Astrocyte of the cerebellum (primary cell): ENCODE data around the gene SAG.

ENCODE experiments used
- DNase-seq: peaks from one replicate; pipeline ENCODE4 v3.0.0-alpha.2; 2011; ENCODE audit warnings: low read depth
- H3K4me3 ChIP-seq: 2 replicates; pipeline ENCODE4 v1.5.1; 2011; ENCODE audit warnings: mild to moderate bottlenecking, low read depth, low read length, moderate library complexity
- in situ Hi-C: cut with HindIII; loops from 2 replicates; pipeline ENCODE4 v1.10.0; 2017; ENCODE audit warnings: low sequenced_read_pairs
- TF ChIP-seq, protein P1 (sequence below): IDR thresholded peaks from 2 replicates; pipeline ENCODE4 v1.5.1; 2012; ENCODE audit warnings: low read length, low read depth, moderate library complexity, mild to moderate bottlenecking; ENCODE audit errors: missing control alignments

The SAG gene

DNA sequence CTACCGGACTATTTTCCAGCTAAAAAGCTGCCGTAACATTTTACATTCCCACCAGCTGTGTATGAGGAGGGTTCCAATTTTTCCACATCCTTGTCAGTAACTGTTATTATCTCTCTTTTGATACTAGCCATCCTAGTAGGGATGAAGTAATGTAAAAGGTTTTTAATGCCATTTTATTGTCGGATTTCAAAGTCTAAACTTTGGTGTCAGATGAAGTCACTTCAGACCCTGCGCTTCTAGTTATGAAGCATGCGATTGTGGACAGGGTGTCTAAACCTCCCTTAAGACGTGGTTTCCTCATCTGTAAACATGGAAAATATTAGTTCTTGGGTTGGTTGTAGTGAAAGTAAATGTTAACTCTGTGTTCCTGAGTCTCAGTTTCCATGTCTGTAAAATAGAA lies 51.3 kb downstream of the SAG start:
- in situ Hi-C loops: no loop called here
- TF ChIP-seq, protein P1, sequence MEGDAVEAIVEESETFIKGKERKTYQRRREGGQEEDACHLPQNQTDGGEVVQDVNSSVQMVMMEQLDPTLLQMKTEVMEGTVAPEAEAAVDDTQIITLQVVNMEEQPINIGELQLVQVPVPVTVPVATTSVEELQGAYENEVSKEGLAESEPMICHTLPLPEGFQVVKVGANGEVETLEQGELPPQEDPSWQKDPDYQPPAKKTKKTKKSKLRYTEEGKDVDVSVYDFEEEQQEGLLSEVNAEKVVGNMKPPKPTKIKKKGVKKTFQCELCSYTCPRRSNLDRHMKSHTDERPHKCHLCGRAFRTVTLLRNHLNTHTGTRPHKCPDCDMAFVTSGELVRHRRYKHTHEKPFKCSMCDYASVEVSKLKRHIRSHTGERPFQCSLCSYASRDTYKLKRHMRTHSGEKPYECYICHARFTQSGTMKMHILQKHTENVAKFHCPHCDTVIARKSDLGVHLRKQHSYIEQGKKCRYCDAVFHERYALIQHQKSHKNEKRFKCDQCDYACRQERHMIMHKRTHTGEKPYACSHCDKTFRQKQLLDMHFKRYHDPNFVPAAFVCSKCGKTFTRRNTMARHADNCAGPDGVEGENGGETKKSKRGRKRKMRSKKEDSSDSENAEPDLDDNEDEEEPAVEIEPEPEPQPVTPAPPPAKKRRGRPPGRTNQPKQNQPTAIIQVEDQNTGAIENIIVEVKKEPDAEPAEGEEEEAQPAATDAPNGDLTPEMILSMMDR: no peak
- H3K4me3 ChIP-seq: no peak overlapping the region
- no peak for DNase-seq

DNA sequence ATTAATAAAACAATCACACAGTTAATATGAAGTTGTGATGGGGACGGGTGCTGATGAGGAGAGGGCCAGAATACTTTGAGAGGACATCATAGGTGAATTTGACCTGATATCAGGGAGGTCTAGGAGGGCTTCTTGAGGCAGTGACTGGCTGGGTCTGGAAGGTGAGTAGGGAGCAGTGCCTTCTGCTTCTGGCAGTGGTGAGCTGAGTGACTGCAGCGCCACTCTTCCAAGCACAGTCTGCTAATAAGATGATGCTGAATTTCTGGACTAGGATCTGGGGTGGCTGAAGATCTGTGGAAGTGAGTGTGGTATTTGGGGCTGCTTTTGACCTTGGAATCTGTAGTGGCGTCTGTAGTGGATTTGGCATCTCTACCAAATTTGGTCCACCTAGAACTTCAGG lies 52.2 kb downstream of the SAG start:
- TF ChIP-seq, protein P1: no peak
- in situ Hi-C loops: no loop called here
- DNase-seq: no peak
- H3K4me3 ChIP-seq: no peak overlapping the region

DNA sequence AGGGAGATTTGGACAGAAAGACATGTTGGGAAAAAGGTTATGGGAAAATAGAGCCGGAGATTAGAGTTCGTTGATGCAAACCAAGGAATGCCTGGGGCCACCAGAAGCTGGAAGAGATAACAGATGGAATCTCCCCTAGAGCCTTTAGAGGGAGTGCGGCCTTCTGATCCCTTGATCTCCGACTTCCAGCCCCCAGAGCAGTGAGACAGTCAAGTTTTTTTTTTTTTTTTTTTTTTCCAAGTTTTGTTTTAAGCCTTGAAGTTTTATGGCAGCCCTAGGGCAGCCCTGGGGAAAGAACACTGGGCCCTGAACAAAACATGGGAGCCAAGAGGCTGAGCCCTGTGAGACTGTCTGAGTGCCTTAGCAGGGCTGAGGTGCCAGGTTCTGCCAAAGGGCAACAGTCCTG lies 53.2 kb downstream of the SAG start:
- no peak for DNase-seq
- TF ChIP-seq, protein P1: no peak
- no peak overlapping the region for H3K4me3 ChIP-seq
- in situ Hi-C loops: no loop called here

DNA sequence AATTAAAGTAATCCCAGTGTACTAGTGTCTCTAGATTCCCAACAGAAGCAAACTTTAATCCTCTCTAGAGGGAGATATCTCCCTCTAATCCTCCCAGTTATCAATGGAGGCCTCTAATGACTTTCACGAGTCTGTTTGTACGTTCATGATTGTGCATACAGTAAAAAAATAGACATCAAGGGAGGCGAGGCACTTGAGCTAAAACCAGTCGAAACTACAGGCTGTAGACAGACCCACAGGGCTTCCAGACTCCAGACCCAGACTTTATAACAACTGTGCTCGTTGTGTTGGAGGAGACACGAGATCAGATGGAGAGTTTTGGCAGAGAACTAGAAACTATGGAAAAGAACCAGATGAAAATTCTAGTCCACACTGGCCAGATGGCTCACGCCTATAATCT lies 53.7 kb downstream of the SAG start:
- in situ Hi-C loops: no loop called here

DNA sequence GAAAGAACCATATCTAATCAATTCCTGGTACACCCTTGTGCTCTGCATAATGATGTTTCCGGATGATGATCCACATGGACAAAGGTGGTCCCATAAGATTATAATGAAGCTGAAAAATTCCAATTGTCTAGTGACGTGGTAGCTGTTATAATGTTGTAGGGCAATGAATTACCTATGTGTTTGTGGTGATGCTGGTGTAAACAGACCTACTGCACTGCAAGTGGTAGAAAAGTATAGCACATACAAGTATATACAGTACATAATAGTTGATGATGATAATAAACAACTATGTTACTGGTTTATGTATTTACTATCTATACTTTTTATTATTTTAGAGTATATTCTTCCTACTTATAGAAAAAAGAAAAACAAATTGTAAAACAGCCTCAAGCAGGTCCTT lies 55.1 kb downstream of the SAG start:
- H3K4me3 ChIP-seq: no peak overlapping the region
- no peak for DNase-seq
- TF ChIP-seq, protein P1: no peak
- in situ Hi-C loops: no loop called here

More for the DNA sequence above, 53.7 kb downstream of the SAG start:
- DNase-seq: no peak
- H3K4me3 ChIP-seq: no peak overlapping the region
- TF ChIP-seq, protein P1: no peak

DNA sequence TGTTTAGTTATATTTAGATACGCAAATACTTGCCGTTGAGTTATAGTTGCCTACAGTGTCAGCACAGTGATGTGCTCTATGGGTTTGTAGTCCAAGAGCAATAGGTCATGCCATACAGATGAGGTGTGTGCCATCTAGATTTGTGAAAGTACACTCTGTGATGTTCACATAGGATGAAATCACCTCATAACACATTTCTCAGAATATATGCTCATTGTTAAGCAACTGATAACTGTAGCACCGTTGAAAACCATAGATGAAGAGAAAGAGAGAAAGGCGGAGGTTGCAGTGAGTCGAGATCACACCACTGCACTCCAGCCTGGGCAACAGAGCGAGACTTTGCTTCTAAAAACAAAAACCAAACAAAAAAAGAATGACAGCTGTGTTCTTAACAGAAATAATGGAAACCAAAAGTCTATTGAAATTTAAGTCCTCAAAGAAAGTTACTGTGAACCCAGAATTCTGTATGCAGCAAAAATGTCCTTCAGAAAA lies 56.2 kb downstream of the SAG start:
- DNase-seq: no peak
- H3K4me3 ChIP-seq: no peak overlapping the region
- in situ Hi-C loops: no loop called here
- TF ChIP-seq, protein P1: no peak
